HG03039 (cell line): Measurements from ENCODE around the gene SLA2.
"Not testable (repeated sequence)": the region's sequence is repeated elsewhere in the genome, so short reads cannot be mapped to it uniquely, and the experiment has no call there.

Source experiments
- ATAC-seq: cut with Tn5 transposase; IDR thresholded peaks from one replicate; pipeline ENCODE4 v1.9.1; 2021; ENCODE audit warnings: mild to moderate bottlenecking, moderate library complexity; ENCODE audit not compliant: unreplicated experiment

The SLA2 gene

GRCh38 chr20:36576081-36576445, 69.9 kb downstream of the SLA2 start:
- no peak for ATAC-seq

GRCh38 chr20:36574366-36575135, 71.4 kb downstream of the SLA2 start:
- ATAC-seq = no peak

- ATAC-seq = no peak
These were observed 72.1 kb downstream of the SLA2 start for GRCh38 chr20:36573798-36574365.

- peak; percentile 59 for ATAC-seq
These were observed 72.7 kb downstream of the SLA2 start, which contains the start of gene TGIF2 for GRCh38 chr20:36573103-36573797. TSS of gene TGIF2 (plus strand) at chr20:36573597. CDS start at chr20:36578775, 5,178 bp downstream.

GRCh38 chr20:36572701-36573102, 73.3 kb downstream of the SLA2 start:
- peak; percentile 14 for ATAC-seq

- ATAC-seq = no peak
These were observed 74.2 kb downstream of the SLA2 start for GRCh38 chr20:36571564-36572504.

GRCh38 chr20:36569847-36570429, 76.1 kb downstream of the SLA2 start:
- no peak for ATAC-seq

- ATAC-seq = no peak
These were observed 80.5 kb downstream of the SLA2 start for GRCh38 chr20:36565520-36565919.

GRCh38 chr20:36564726-36565121, 81.3 kb downstream of the SLA2 start:
- ATAC-seq = not testable (repeated sequence)

- ATAC-seq = not testable (repeated sequence)
These were observed 81.8 kb downstream of the SLA2 start for GRCh38 chr20:36564078-36564725.

- ATAC-seq = no peak
These were observed 82.6 kb downstream of the SLA2 start for GRCh38 chr20:36563374-36563773.

- ATAC-seq = no peak
These were observed 83.3 kb downstream of the SLA2 start for GRCh38 chr20:36562724-36563123.
